Stimulated activated CD8-positive, alpha-beta memory T cell treated with anti-CD3 and anti-CD28 coated beads, Interleukin-12 subunit alpha, Interleukin-12 subunit beta, amount 100 ng/mL, for 24 hours (primary cell): Measurements from ENCODE around the gene AASDH.
"Not testable (repeated sequence)": the region's sequence is repeated elsewhere in the genome, so short reads cannot be mapped to it uniquely, and the experiment has no call there.

Source experiments
- DNase-seq: peaks from one replicate; pipeline ENCODE4 v3.0.0-alpha.2; 2020; ENCODE audit errors: extremely low read depth

The AASDH gene

DNA sequence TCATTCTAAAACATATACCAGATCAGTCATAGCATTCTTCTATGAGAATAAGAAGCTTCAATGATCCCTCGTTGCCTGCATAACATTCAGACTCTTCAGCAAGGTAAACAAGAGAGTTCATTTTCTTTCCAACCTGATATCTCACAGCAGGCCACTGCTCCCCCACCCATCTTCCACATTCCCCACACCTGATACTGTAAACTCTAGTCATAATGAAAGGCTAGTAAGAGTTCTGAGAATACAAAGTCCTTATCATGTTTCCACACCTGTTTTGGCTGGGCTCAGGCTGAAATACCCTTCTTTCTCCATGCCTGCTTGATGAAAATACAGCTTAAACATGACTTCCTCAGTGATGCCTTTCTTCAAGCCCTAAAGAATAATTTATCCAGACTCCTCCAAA is 2.3 kb upstream of the AASDH start:
- no peak for DNase-seq

DNA sequence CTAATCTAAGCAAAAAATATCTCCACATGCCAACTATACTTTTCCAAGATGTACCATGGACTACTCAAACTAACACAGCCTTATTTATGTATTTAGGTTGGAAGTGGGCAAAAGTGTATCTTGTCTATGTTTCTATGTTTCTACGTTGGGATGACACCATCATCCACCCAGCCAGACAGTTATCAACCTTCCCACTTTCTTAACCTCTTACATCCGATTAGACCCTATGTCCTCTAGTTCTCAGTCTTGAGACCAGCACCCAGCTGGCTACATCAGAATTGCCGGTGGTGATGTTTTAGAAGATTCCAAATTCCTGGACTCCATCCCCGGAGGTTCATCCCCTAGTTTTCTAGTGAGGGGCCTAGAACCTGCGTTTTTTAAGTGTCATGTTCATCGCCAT is 1.0 kb upstream of the AASDH start:
- DNase-seq: no peak

DNA sequence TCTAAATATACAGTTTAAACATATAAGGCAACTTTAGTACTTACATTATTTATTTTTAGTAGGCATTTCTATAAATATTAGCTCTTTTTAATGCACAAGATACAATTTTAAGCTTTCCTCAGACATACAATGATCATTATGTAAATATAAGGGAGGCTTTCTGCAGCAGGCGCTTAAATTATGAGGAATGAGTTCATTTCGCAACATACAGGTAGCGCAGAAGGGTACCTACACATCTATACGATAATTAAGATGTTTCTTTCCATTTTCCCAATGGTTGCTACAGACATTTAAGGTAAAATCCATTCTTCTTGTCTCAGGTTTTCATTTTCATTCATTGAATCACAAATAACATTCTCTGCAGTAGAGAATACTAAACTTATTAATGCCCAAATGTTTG is 1.2 kb downstream of the AASDH start:
- DNase-seq: no peak

DNA sequence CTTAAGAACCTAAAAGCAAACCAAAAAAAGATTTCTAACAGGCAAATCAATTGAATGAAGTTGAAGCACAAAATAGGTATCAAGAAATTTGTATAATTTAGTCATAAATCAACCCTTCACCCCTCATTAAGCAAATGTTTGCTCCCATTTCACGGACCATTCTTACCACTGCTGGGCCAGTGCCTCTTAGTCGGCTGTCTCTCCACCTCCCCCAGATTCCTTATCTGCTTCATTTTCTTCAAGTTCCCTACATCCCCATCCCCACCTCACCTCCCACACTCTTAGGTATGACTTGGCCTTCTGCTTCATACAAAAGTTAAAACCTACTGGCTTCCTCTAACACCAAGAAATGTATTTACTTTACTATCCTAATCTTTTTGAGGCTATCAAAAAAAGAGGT is 11.8 kb downstream of the AASDH start:
- DNase-seq: no peak

DNA sequence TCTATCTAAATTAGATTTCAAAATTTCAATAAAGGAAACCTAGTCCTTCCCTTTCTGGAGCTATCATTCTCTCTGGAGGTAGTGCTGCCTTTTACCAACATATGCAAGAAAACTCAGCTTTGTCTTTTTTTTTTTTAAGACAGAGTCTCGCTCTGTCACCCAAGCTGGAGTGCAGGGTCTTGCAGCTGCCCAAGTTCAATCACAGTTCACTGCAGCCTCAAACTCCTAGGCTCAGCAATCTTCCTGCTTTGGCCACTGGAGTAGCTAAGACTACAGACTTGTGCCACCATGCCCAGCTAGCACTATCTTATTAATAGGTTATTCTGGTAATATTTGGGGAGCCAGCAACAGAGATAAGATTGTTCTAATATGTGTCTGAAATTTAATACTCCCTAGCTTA is 12.3 kb downstream of the AASDH start:
- DNase-seq: no peak

DNA sequence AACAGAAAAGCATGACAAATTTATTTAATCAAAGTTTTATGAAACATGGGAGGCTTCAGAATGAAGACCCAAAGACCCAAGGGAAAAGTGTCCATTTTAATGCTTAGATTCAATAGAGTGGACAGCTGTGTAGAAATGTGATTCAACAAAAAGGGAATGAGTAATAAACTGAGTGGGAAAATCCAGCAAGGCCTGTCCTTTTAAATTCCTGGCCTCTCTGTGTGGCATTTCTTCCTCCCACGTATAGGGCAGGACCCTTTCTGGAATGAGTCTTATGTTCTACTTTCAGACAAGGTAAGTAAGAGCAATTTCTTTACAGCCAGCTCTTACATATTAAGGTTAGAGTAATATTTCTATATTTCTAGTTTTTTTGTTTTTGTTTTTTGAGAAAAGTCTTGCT is 14.5 kb downstream of the AASDH start:
- DNase-seq: no peak

DNA sequence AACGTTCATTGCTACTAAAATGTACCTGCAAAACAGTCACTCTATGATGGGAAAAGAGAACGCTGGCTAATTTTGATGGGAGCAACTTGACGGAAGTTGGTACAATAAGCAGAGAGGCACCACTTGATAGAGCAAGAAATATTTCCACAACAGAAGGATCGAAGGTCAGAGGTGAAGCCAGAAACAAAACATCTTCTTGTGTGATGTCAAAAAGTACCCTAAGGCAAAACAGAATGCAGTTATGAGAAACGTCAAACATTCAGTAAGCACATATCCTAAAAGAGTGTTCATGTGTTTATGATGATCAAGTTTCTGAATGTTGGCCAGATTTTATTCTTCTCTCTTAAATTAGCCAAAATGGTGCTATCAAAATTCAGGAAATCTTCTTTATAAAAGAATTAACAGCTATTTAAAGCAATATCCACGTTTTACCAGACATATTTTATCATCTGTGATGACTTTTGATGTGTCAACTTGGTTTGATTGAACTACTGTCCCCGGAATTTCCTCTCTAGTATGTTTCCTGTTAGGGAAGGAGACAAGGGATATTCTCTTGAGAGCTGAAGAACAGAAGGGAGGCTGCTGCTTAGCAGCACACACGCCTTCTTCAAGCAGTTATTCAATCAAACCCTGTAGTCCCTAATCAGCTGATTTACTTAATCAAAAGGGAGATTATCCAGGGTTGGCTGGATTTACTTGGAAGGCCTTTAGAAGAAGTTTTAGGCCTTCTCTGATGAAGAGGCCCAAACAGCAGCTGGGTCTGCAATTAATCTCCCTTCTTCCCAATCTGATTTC is 15.7 kb downstream of the AASDH start:
- no peak for DNase-seq

DNA sequence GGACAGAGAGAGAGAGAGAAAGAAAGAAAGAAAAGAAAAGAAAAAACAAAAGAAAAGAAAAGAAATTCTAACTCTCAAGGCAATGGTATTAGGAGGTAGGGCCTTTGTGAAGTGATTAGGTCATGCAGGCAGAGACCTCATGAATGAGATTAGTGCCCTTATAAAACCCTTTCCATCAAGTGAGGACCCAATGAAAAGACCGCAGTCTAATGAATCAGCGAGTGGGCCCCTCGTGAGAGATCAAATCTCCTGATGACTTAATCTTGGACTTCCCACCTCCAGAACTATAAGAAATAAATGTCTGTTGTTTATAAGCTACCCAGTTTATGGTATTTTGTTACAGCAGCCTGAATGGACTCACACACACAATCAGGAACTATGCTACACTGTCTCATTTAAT is 16.9 kb downstream of the AASDH start:
- no peak for DNase-seq

DNA sequence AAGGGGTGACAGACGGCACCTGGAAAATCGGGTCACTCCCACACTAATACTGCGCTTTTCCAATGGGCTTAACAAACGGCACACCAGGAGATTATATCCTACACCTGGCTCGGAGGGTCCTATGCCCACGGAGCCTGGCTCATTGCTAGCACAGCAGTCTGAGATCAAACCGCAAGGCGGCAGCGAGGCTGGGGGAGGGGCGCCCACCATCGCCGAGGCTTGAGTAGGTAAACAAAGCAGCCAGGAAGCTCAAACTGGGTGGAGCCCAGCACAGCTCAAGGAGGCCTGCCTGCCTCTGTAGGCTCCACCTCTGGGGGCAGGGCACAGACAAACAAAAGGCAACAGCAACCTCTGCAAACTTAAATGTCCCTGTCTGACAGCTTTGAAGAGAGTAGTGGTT is 24.3 kb downstream of the AASDH start:
- DNase-seq: not testable (repeated sequence)

DNA sequence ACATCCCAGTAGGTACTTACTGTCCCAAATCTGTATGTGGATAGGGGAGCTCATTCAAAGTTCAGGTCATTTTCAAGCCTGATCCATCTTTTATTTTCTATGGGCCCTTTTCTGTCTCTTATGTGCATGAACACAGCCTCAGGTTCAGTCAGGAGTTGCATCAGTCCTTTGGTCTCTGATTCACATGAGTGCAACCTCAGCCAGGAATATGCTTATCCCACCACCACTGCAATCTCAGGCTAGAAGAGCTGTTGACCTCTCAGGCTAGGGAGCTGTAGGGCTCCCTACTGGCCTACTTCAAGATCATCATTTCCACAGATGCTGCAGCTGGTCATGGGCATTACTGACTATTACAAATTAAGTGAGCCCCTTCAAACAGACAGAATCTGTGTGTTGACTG is 27.2 kb downstream of the AASDH start:
- no peak for DNase-seq

DNA sequence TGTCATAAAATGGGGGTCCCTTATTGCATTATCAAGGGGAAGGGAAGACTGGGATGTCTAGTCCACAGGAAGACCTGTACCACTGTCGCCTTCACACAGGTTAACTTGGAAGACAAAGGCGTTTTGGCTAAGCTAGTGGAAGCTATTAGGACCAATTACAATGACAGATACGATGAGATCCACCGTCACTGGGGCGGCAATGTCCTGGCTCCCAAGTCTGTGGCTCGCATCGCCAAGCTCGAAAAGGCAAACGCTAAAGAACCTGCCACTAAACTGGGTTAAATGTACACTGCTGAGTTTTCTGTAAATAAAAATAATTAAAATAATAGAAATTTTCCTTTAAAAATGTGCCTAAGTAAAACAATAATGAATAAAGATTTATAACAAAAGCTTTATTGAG is 30.6 kb downstream of the AASDH start:
- DNase-seq: no peak

DNA sequence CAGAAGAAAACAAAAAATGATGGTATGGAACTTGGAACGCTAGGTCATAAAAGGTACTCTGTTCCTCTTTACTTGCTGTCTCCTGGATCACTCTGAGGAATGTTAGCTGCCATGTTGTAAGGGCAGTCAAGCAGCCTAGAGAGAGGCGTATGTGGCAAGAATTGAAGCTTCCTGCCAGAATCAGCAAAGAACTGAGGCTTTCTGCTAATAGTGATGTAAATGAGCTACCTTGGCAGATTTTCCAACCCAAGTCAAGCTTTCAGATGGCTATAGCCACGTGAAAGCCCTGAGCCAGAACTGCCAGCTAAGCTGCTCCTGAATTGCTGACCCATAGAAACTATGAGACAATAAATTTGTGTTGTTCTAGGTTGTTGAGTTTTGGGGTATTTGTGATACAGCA is 38.7 kb downstream of the AASDH start:
- DNase-seq: no peak

DNA sequence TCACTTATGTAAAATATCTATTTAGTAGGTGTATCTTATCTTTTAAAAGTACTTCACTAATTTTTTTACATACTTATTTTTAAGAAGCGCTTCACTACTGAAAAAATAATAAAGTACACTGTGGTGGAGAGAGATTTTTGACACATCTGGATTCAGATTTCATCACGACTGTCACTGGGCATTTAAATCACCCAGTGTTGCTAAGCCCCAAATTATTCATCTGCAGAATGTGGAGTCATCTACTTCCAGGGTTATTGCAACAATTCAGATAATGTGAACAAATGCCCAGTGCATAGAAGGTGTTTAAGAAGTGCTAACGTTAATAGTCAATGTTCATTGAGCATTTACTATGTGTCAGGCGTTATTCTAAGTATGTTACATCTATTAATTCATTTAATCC is 41.8 kb downstream of the AASDH start:
- no peak for DNase-seq

DNA sequence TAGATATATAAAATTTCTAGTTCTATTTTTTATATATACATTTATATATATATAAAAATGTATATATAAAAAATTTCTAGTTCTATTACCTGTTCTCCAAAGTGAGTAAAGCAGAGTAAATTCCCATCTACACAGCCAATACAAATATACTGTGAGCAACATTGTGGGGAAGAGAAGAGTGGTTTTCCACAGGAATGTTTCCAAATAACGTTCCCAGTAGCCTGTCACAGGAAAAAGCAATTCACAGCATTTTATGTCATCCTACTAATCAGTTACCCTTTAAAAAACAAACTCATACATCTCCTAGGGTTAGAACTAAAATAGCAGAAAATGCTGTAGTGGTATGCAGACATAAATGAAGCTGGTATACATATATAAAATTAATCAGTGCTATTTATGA is 44.5 kb downstream of the AASDH start:
- DNase-seq: no peak

DNA sequence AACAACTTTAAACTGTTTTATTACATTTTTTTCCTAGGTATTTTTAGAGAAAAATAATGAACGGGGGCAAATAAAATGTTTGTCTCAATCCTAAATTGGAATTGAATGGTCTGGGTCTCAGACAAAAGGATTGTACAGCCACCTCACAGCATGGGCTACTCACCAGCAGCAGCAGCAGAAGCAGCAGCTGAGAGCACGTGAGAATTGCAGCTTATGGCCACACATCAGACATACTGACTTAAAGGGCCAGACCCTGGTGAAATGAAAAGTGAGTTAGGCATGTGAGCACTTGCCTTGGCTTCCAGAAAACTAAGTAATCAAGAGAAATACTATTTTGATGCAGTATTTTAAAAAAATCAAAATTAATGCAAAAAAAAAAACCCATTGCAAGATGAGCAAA is 56.6 kb downstream of the AASDH start:
- DNase-seq: no peak

DNA sequence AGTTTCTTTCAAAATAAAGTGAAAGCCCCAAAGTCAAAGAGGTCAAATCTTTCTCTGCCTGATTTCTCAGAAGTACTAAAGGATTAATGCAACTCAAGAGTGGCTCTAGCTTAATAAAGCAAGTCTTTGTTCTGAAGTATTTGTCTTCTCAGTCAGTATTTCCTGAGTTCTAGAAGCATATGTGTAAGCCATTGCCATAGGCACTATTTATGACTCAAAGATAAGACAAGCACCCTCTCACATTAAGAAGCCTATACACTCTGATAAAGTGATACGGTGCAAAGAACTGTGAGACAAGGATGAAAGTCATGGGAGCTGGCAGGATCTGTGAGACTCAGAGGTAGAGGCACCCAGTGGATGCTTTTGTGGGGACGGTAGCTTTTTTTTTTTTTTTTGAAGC is 60.9 kb downstream of the AASDH start:
- DNase-seq: no peak

DNA sequence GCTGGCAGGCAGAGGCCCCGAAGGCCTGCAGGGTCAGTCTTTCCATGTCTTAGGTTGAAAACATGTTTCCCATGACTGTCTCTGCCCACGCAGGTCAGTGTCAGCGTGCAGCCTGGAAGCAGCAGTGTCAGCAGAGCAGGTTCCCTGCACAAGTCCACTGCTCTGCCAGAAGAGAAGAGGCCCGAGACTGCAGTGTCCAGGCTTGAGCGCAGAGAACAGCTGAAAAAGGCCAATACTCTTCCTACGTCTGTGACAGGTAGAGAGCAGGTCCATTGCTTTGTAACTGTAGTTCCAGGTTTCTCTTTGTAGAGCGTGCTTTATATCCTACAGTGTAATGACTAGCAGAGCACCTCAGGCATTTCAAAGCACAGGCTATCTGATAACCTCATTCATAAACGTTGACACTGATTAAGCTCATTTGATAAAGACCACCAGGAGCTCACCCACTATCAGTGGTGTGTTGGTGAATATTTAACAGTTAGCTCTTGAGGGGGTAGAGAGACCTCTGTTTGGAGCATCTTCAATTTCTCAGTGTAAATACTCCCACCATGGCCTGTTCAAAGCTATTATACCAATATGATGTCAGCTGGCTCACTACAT is 63.2 kb downstream of the AASDH start:
- no peak for DNase-seq

DNA sequence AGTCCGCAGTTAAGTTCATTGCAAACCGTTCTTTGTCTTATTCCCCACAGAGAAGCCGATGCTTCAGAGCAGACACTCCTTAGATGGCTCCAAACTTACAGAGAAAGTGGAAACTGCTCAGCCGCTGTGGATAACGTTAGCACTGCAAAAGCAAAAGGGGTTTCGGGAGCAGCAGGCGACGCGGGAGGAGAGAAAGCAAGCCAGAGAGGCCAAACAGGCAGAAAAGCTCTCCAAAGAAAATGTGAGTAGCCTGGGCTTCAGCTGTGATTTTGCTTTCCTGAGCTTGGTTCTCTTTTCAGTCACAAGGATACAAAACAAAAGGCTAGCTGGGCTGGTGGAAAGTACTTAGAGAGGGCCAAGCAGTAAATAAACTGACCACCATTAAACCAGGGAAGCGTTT is 64.0 kb downstream of the AASDH start:
- DNase-seq: no peak

DNA sequence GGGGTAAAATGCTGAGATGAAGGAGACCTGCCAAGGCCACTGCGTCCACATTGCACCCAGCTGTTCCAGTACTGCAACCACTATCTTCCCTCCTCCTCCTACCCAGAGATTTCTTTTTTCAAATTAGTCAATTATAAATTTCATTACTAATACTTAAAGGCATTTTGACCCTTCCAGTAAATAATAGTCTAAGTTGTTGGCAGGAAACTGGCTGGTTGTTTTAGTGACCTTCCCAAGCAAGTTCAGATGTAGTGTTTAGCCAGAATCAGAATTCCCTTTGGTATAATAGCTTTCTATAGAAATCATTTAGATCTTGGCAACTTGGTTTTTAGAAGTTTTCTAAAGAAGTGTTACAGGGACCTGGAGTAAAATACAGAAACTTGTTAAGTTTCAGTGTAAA is 66.0 kb downstream of the AASDH start:
- DNase-seq: no peak

DNA sequence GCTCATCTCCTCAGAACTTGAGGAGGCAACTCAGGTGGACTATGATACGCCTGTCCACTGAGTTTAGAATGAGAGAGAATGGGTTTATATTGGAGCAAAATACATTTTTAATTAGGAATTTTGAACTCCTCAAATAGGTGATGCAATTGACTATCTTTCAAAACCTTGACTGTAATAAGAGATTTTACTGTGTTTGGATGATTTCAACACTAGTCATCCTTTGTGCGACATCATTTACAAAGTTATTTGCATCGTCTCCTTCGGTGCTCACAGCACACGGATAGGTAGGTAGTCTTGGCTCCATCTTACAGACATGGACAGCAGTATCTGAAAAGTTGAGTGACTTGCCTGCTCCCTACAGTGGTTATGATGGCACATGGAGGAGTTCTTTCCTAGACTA is 67.0 kb downstream of the AASDH start:
- DNase-seq: no peak

DNA sequence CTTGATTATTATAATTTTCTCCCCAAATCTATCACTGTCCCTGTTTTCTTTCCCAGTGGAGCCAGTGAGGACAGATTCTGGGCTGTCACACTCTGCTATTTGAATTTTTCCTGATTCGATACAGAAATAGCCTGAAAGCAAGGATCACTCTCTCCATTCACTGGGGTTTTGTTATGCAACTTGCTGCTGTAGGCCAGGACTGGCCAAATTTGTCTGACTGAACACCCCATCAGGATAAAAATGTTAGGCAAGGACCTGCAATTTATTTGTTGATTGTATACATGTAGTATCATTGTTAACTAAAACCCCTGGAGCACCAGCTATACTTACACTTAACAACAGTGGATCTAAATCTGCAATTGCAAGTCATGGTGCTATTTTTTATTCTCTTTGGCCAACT is 68.7 kb downstream of the AASDH start:
- DNase-seq: no peak

DNA sequence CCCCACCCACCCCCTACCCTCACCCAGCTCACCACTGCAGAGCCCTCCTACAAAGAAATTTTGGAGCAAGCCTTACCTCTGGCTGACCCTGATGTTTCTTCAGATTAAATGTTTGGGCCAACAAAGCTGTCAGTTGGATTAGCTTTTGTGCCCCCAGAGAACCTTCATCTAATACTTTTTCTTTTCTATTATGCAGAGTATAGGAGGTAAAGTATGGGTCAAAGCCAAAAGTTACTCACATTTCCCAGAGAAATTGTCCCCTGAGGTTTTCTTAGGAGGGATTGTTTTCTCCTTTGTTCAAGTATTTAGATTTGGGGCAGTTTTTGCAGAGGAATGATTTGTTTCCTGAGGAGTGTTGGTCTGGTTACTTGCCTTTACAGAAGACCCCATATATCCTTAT is 69.5 kb downstream of the AASDH start:
- DNase-seq: no peak

DNA sequence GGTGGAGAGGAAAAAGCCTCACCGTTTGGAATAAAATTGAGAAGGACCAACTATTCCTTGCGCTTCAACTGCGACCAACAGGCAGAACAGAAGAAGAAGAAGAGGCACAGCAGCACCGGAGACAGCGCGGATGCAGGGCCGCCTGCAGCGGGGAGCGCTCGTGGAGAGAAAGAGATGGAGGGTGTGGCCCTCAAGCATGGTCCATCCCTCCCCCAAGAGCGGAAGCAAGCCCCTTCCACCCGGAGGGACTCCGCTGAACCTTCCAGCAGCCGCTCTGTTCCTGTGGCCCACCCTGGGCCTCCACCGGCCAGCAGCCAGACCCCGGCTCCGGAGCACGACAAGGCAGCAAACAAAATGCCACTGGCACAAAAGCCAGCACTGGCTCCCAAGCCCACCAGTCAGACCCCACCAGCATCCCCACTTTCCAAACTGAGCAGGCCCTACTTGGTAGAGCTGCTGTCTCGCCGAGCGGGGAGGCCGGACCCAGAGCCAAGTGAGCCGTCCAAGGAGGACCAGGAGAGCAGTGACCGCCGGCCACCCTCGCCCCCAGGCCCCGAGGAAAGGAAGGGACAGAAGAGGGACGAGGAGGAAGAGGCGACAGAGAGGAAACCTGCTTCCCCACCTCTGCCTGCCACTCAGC is 71.2 kb downstream of the AASDH start:
- no peak for DNase-seq
